ENCODE measurements around the gene RHBDD3.
"Not testable (repeated sequence)": the region's sequence is repeated elsewhere in the genome, so short reads cannot be mapped to it uniquely, and the experiment has no call there.

The RHBDD3 gene

GRCh38 chr22:29219881-29220670, 47.7 kb downstream of the RHBDD3 start:
- Histone ChIP-seq H3K27ac (no peak overlapping the region), H3K4me3 (ENCODE audit: low read depth in 1 of 2, low read length in 1 of 2) (no peak overlapping the region), H3K36me3 (no peaks in the 10 kb centered on the region), H3K9me3 (no peaks in the 10 kb centered on the region), H3K27me3 (no peaks in the 10 kb centered on the region), H3K4me1 (ENCODE audit: control insufficient read depth in 1 of 2, insufficient read depth in 1 of 2, low read depth in 1 of 2, low read length in 1 of 2) (no peaks in the 10 kb centered on the region)
- TF ChIP-seq CTCF (IDR thresholded peaks at IDR 0.05), result no peak

GRCh38 chr22:29219409-29219782, 48.4 kb downstream of the RHBDD3 start:
- not testable (repeated sequence) for H3K27ac ChIP-seq; H3K4me1 ChIP-seq (ENCODE audit: control insufficient read depth in 1 of 2, insufficient read depth in 1 of 2, low read depth in 1 of 2, low read length in 1 of 2); H3K36me3 ChIP-seq; H3K27me3 ChIP-seq; H3K9me3 ChIP-seq; H3K4me3 ChIP-seq (ENCODE audit: low read depth in 1 of 2, low read length in 1 of 2)

DNA sequence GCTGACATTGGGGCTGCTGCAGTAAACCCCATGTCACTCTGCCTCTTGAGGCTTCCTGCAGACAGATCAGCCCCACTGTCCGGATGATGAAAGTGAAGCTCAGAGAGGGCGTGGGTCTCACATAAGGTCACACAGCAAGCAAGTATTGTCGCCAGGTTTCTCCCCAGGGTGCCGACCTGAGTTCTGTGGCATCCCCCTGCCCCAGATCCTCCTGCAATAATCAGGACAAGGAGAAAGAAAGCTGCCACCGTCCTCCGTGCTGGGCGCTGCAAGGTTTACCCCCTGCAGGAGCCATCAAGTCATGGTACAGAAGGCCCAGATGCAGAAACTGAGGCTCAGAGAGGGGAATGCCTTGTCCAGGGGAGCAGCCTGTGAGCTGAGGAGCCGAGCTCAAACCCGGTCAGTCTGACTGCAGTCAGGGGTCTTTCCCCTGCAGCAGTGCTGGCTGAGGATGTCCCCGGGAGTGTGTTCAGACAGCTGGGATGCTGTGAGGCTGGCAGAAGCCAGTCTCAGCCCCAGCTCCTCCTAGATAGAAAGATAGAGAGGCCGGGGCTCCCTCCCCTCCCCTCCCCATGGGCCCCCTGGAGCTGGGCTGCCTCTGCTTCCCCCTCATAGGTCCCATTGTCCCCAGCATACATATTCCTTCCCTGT, 48.9 kb downstream of the RHBDD3 start:
- H3K27me3 ChIP-seq, result no peaks in the 10 kb centered on the region
- no peaks in the 10 kb centered on the region for H3K9me3 ChIP-seq
- H3K4me1 ChIP-seq (ENCODE audit: control insufficient read depth in 1 of 2, insufficient read depth in 1 of 2, low read depth in 1 of 2, low read length in 1 of 2), result no peaks in the 10 kb centered on the region
- no peak for TF ChIP-seq CTCF (IDR thresholded peaks at IDR 0.05)
- no peak overlapping the region for H3K4me3 ChIP-seq (ENCODE audit: low read depth in 1 of 2, low read length in 1 of 2)
- no peak overlapping the region for H3K27ac ChIP-seq
- no peaks in the 10 kb centered on the region for H3K36me3 ChIP-seq

GRCh38 chr22:29217827-29218757, 49.7 kb downstream of the RHBDD3 start:
- Histone ChIP-seq H3K27ac (no peak overlapping the region), H3K27me3 (no peaks in the 10 kb centered on the region), H3K9me3 (no peaks in the 10 kb centered on the region), H3K36me3 (no peaks in the 10 kb centered on the region), H3K4me3 (ENCODE audit: low read depth in 1 of 2, low read length in 1 of 2) (no peak overlapping the region), H3K4me1 (ENCODE audit: control insufficient read depth in 1 of 2, insufficient read depth in 1 of 2, low read depth in 1 of 2, low read length in 1 of 2) (no peaks in the 10 kb centered on the region)
- TF ChIP-seq CTCF (IDR thresholded peaks at IDR 0.05), result no peak

DNA sequence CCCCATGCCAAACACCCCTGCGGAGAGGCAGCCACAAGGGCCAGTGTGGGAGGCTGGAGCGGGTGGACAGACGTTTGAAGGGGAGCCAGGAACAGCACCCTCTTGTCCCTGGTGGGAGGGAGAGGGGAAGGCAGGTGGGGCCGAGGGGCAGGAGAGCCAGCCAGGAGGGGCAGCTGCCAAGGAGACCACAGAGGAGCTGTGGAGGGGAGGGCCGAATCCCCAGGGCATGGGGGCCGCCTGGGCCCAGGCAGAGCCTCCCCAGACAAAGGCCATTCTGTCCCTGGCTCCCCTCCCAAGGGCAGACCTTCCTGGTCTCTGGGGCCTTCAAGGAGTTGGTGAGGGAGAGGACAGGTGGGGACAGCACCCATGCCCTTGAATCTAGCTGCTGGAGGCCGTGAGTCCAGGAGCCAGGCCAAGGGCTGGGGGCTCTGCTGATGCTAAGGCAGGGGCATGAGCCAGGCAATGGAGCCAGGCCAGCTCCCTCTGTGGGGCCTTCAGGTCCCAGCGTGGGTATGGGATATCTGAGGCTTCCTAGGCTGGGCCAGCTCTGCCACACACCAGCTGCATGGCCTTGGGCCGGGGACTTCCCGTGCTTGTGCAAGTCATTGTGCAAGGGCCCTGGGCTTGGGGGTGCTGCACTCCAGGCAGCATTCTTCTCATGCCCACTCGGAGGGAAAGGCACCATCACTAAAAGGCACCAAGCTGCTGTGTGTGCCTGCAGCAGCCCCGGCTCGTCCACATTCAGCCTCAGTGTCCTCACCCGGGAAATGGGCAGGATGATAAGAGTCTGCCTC, 50.7 kb downstream of the RHBDD3 start:
- no peak overlapping the region for H3K27ac ChIP-seq
- H3K9me3 ChIP-seq, result no peaks in the 10 kb centered on the region
- H3K36me3 ChIP-seq, result no peaks in the 10 kb centered on the region
- H3K4me3 ChIP-seq (ENCODE audit: low read depth in 1 of 2, low read length in 1 of 2), result no peak overlapping the region
- TF ChIP-seq CTCF (IDR thresholded peaks at IDR 0.05), result no peak
- no peaks in the 10 kb centered on the region for H3K4me1 ChIP-seq (ENCODE audit: control insufficient read depth in 1 of 2, insufficient read depth in 1 of 2, low read depth in 1 of 2, low read length in 1 of 2)
- H3K27me3 ChIP-seq, result no peaks in the 10 kb centered on the region
